Calu3 (cell line): ENCODE measurements around the gene CNTN3. TPM values are rescaled to one million over a fixed set of nuclear protein-coding genes. Genes with fewer than 3 reads are reported as not detected.

Source experiments
- BruUV-seq: library from RNA; stranded (reverse); fragments of 400-500 nt; replicated peaks from 2 replicates; lab custom pipeline; 2021; lab: Mats Ljungman, UMichigan
- CTCF ChIA-PET: fragments of 300-600 bp; sonication (Branson Sonifier 250); formaldehyde crosslinking; loops from one replicate; lab custom pipeline; 2022; ENCODE audit warnings: antibody characterized with exemption; lab: Charles Lee
- DNase-seq: peaks from one replicate; pipeline ENCODE4 v3.0.0; 2022
- H3K27ac Mint-ChIP-seq: one replicate; pipeline ENCODE4 v1.8.0; 2022; ENCODE audit warnings: mixed read lengths; ENCODE audit not compliant: unreplicated experiment
- H3K27me3 Mint-ChIP-seq: one replicate; pipeline ENCODE4 v1.8.0; 2022; ENCODE audit warnings: mixed read lengths; ENCODE audit not compliant: unreplicated experiment
- H3K36me3 Mint-ChIP-seq: one replicate; pipeline ENCODE4 v1.8.0; 2022; ENCODE audit warnings: mild to moderate bottlenecking, moderate library complexity, mixed read lengths; ENCODE audit not compliant: insufficient read depth, unreplicated experiment
- H3K4me1 Mint-ChIP-seq: one replicate; pipeline ENCODE4 v1.8.0; 2022; ENCODE audit warnings: mild to moderate bottlenecking, low read depth, mixed read lengths; ENCODE audit not compliant: unreplicated experiment
- H3K4me3 Mint-ChIP-seq: one replicate; pipeline ENCODE4 v1.8.0; 2022; ENCODE audit warnings: mild to moderate bottlenecking, low read depth, moderate library complexity, mixed read lengths; ENCODE audit not compliant: unreplicated experiment
- H3K9me3 Mint-ChIP-seq: one replicate; pipeline ENCODE4 v1.8.0; 2022; ENCODE audit warnings: low read depth, mixed read lengths; ENCODE audit not compliant: unreplicated experiment
- intact Hi-C: fragments of 100-400 bp; cut with micrococcal nuclease; formaldehyde crosslinking; loops from one replicate; pipeline ENCODE4 v1.10.0; 2022; ENCODE audit not compliant: unreplicated experiment
- total RNA-seq: library from RNA; stranded (reverse); gene quantifications from 2 replicates; pipeline ENCODE4 v1.2.3, GENCODE V29; 2022
- TF ChIP-seq, protein P1 (sequence below): fragments of 200-600 bp; IDR thresholded peaks from one replicate; pipeline ENCODE4 v1.8.0; 2022; ENCODE audit warnings: antibody characterized with exemption; ENCODE audit not compliant: unreplicated experiment

The CNTN3 gene
- total RNA-seq, 1 experiment from 2014 or later = not detected

GRCh38 chr3:74642876-74643275 is 28.4 kb upstream of the CNTN3 start:
- Mint-ChIP-seq H3K4me3 (no peak overlapping the region), H3K4me1 (no peaks in the 10 kb centered on the region), H3K36me3 (no peaks in the 10 kb centered on the region), H3K27ac (no peak overlapping the region), H3K9me3 (peaks cover 8% of the 10 kb centered on the region), H3K27me3 (no peaks in the 10 kb centered on the region)
- intact Hi-C loops = no loop called here
- no TSS peak for BruUV-seq
- DNase-seq = no peak
- TF ChIP-seq, protein P1, sequence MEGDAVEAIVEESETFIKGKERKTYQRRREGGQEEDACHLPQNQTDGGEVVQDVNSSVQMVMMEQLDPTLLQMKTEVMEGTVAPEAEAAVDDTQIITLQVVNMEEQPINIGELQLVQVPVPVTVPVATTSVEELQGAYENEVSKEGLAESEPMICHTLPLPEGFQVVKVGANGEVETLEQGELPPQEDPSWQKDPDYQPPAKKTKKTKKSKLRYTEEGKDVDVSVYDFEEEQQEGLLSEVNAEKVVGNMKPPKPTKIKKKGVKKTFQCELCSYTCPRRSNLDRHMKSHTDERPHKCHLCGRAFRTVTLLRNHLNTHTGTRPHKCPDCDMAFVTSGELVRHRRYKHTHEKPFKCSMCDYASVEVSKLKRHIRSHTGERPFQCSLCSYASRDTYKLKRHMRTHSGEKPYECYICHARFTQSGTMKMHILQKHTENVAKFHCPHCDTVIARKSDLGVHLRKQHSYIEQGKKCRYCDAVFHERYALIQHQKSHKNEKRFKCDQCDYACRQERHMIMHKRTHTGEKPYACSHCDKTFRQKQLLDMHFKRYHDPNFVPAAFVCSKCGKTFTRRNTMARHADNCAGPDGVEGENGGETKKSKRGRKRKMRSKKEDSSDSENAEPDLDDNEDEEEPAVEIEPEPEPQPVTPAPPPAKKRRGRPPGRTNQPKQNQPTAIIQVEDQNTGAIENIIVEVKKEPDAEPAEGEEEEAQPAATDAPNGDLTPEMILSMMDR = no peak
- CTCF ChIA-PET = no interaction called here

DNA sequence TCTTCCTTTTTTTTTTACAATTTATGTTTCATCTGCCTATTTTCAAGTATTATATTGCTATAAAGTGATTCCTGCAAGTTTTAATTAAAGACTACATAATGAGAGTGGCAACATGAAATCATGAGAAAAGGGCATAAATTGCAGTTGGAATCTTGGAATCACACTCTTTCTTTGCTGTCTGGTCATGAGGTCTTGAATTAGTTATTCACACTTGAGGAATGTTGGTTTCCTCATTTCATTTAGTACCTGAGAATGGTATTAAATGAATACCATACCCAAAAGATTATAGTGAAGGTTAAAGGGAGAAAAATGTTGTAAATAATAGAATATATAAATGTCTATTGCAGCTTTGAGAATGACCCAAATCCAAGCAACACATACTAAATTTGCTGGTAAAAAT is 25.8 kb upstream of the CNTN3 start:
- Mint-ChIP-seq H3K9me3 (peaks cover 13% of the 10 kb centered on the region), H3K27ac (no peak overlapping the region), H3K4me1 (no peaks in the 10 kb centered on the region), H3K4me3 (no peak overlapping the region), H3K27me3 (no peaks in the 10 kb centered on the region), H3K36me3 (no peaks in the 10 kb centered on the region)
- intact Hi-C loops = no loop called here
- CTCF ChIA-PET = no interaction called here
- no peak for DNase-seq
- no TSS peak for BruUV-seq
- TF ChIP-seq, protein P1 = no peak

GRCh38 chr3:74639681-74640080 is 25.2 kb upstream of the CNTN3 start:
- Mint-ChIP-seq H3K4me1 (no peaks in the 10 kb centered on the region), H3K9me3 (peaks cover 13% of the 10 kb centered on the region), H3K27ac (no peak overlapping the region), H3K27me3 (no peaks in the 10 kb centered on the region), H3K4me3 (no peak overlapping the region), H3K36me3 (no peaks in the 10 kb centered on the region)
- CTCF ChIA-PET = no interaction called here
- BruUV-seq = no TSS peak
- intact Hi-C loops = no loop called here
- TF ChIP-seq, protein P1 = no peak
- DNase-seq = no peak

GRCh38 chr3:74636981-74637380 is 22.5 kb upstream of the CNTN3 start:
- no peaks in the 10 kb centered on the region for H3K4me1 Mint-ChIP-seq
- no peak overlapping the region for H3K27ac Mint-ChIP-seq
- no peaks in the 10 kb centered on the region for H3K27me3 Mint-ChIP-seq
- no TSS peak for BruUV-seq
- TF ChIP-seq, protein P1 = no peak
- intact Hi-C loops = no loop called here
- no peaks in the 10 kb centered on the region for H3K36me3 Mint-ChIP-seq
- no peak overlapping the region for H3K4me3 Mint-ChIP-seq
- CTCF ChIA-PET = no interaction called here
- H3K9me3 Mint-ChIP-seq = peaks cover 13% of the 10 kb centered on the region
- DNase-seq = no peak

- TF ChIP-seq, protein P1 = no peak
- DNase-seq = no peak
- Mint-ChIP-seq H3K4me1 (no peaks in the 10 kb centered on the region), H3K36me3 (no peaks in the 10 kb centered on the region), H3K27me3 (no peaks in the 10 kb centered on the region), H3K27ac (no peak overlapping the region), H3K9me3 (peaks cover 7% of the 10 kb centered on the region), H3K4me3 (no peak overlapping the region)
- CTCF ChIA-PET = no interaction called here
- no TSS peak for BruUV-seq
- intact Hi-C loops = no loop called here
Observed at GRCh38 chr3:74633021-74633420, 18.6 kb upstream of the CNTN3 start.
